Pancreas (tissue), 10 donors: ENCODE data around the gene CALHM2. TPM values are rescaled to one million over a fixed set of nuclear protein-coding genes. Genes with fewer than 3 reads are reported as not detected.

Source experiments
- ATAC-seq, 4 donors: fragments of 200-7000 bp; cut with Tn5 transposase; one replicate each; pipeline versions ENCODE4 v1.8.0 to v1.9.1; 2020; ENCODE audit warnings: mild to moderate bottlenecking in 4 of 4, moderate library complexity in 4 of 4
- DNase-seq, 6 donors: peaks; one replicate each; pipeline ENCODE4 v3.0.0-alpha.2; 2020
- FAIRE-seq: peaks from 2 replicates; lab custom pipeline; 2012; peaks lifted over from hg19 to GRCh38; lab: Jason Lieb, UNC
- H3K27ac ChIP-seq, 4 donors: fragments of 200-600 bp; sonication (generic); 1 replicate in 3 of 4; 2 replicates in 1 of 4; pipeline versions ENCODE4 v1.5.0 to v1.8.0; 2020
- H3K27me3 ChIP-seq, 4 donors: fragments of 200-600 bp; one replicate each; pipeline ENCODE4 v1.8.0; 2021
- H3K36me3 ChIP-seq, 3 donors: fragments of 200-600 bp; sonication (generic) in 1 of 3; one replicate each; pipeline versions ENCODE4 v1.5.0 to v1.8.0; 2020 to 2021
- H3K4me1 ChIP-seq, 3 donors: fragments of 200-600 bp; one replicate each; pipeline ENCODE4 v1.8.0; 2021
- H3K4me3 ChIP-seq, 4 donors: fragments of 200-600 bp; sonication (generic) in 2 of 4; one replicate each; pipeline versions ENCODE4 v1.5.0 to v1.8.0; 2020 to 2021
- H3K9me3 ChIP-seq, 4 donors: fragments of 200-600 bp; one replicate each; pipeline ENCODE4 v1.8.0; 2021
- CTCF ChIP-seq, 4 donors: fragments of 200-600 bp; sonication (generic) in 3 of 4; IDR thresholded peaks; one replicate each; pipeline versions ENCODE4 v1.5.0 to v1.8.0; 2021; ENCODE audit warnings: antibody characterized with exemption in 4 of 4
- WGBS, 2 donors: extraction: QIAGEN DNeasy Blood & Tissue Kit; methylation state at CpG; one replicate each; pipeline ENCODE4 v1.1.7; 2013; 5-methylcytosine and 5-hydroxymethylcytosine counted together
- intact Hi-C, 3 donors: fragments of 100-400 bp; cut with DNase I; formaldehyde crosslinking; loops; one replicate each; pipeline versions ENCODE4 v1.11.1 to v1.14.2; 2022
- polyA plus RNA-seq, 2 donors: library from polyadenylated mRNA; stranded (reverse); fragments of 200-250 nt; gene quantifications; one replicate each; pipeline ENCODE4 v1.2.3, GENCODE V29; 2013
- total RNA-seq, 6 donors: library from RNA; stranded (reverse); fragmentation: NEBNext Ultra II Directional in 4 of 6; extraction: Animal tissue kit (Norgen Biotek cat#: 25700) in 4 of 6; gene quantifications; one replicate each; pipeline versions ENCODE4 v1.2.1 to v1.2.4, GENCODE V29; 2021 to 2023
- donor health status: healthy with polysubstance abuse.
- donor health status: DM: no; HTN: no; CAD: no; lungs with moderate emphysema.
- donor health status: DM: no; HTN: no; CAD: no.
- donor health status: control.
- donor health status: control.
- donor health status: Bipolar disorder and iron deficiency.
- donor health status: DM: yes; HTN: yes; CAD: no.
- donor health status: DM: no; HTN: no; CAD: no.
- donor health status: DM: no; HTN: no; CAD: no.
- donor health status: DM: yes; HTN: yes; CAD: no.

Gene CALHM2
- total and polyA plus RNA-seq, 8 donors = 1.1 to 14.0 (median 6.2) TPM

GRCh38 chr10:103448746-103449145, 3.4 kb downstream of the CALHM2 start:
- TF ChIP-seq CTCF (IDR thresholded peaks at IDR 0.05) = no peak
- Histone ChIP-seq H3K9me3 (no peaks in the 10 kb centered on the region), H3K4me1 (peaks cover 0 to 4% (median 0%) of the 10 kb centered on the region in 3 donors), H3K27ac (no peak overlapping the region), H3K27me3 (no peaks in the 10 kb centered on the region), H3K36me3 (peaks cover 0 to 23% (median 17%) of the 10 kb centered on the region in 3 donors), H3K4me3 (peak overlapping the region in 1 of 4 donors; percentile 10)
- FAIRE-seq = no peak
- peak in 3 of 4 donors; percentile 13 to 29 (median 24) for ATAC-seq
- intact Hi-C loops = no loop called here
- no peak for DNase-seq
- WGBS, 2 donors = 80 to 83% methylated on average over 1 of the region's 1 CpG

- TF ChIP-seq CTCF (IDR thresholded peaks at IDR 0.05) = no peak
- no peak for ATAC-seq
- FAIRE-seq = no peak
- Histone ChIP-seq H3K4me1 (no peaks in the 10 kb centered on the region), H3K9me3 (no peaks in the 10 kb centered on the region), H3K36me3 (peaks cover 3 to 37% (median 29%) of the 10 kb centered on the region in 3 donors), H3K4me3 (no peak overlapping the region), H3K27me3 (no peaks in the 10 kb centered on the region), H3K27ac (no peak overlapping the region)
- 97% methylated on average over 23 of the region's 23 CpGs for WGBS, 2 donors
- intact Hi-C loops = no loop called here
- DNase-seq = no peak
Observed at GRCh38 chr10:103447187-103447586, 5.0 kb downstream of the CALHM2 start.

- FAIRE-seq = no peak
- H3K27ac ChIP-seq = peak overlapping the region in 1 of 4 donors; percentile 28
- DNase-seq = peak in 1 of 6 donors; percentile 39
- intact Hi-C loops = no loop called here
- ATAC-seq = peak in 2 of 4 donors; percentile 22 to 38
- H3K4me1 ChIP-seq = no peaks in the 10 kb centered on the region
- H3K27me3 ChIP-seq = no peaks in the 10 kb centered on the region
- peaks cover 3 to 48% (median 31%) of the 10 kb centered on the region in 3 donors for H3K36me3 ChIP-seq
- H3K9me3 ChIP-seq = no peaks in the 10 kb centered on the region
- no peak for TF ChIP-seq CTCF (IDR thresholded peaks at IDR 0.05)
- H3K4me3 ChIP-seq = no peak overlapping the region
- 78 to 81% methylated on average over 12 of the region's 12 CpGs for WGBS, 2 donors
Observed at GRCh38 chr10:103445767-103446567, 6.2 kb downstream of the CALHM2 start.

- intact Hi-C loops = no loop called here
- FAIRE-seq = no peak
- DNase-seq = no peak
- Histone ChIP-seq H3K4me3 (no peak overlapping the region), H3K27ac (peak overlapping the region in 1 of 4 donors; percentile 28), H3K4me1 (no peaks in the 10 kb centered on the region), H3K9me3 (no peaks in the 10 kb centered on the region), H3K36me3 (peaks cover 3 to 54% (median 34%) of the 10 kb centered on the region in 3 donors), H3K27me3 (no peaks in the 10 kb centered on the region)
- WGBS, 2 donors = 88 to 97% methylated on average over 9 of the region's 9 CpGs
- no peak for TF ChIP-seq CTCF (IDR thresholded peaks at IDR 0.05)
- no peak for ATAC-seq
Observed at GRCh38 chr10:103445366-103445765, 6.8 kb downstream of the CALHM2 start.

- ATAC-seq (no peak), DNase-seq (no peak), FAIRE-seq (no peak)
- Histone ChIP-seq H3K4me1 (no peaks in the 10 kb centered on the region), H3K27ac (no peak overlapping the region), H3K27me3 (no peaks in the 10 kb centered on the region), H3K9me3 (no peaks in the 10 kb centered on the region), H3K36me3 (peaks cover 3 to 63% (median 34%) of the 10 kb centered on the region in 3 donors), H3K4me3 (no peak overlapping the region)
- intact Hi-C loops = no loop called here
- TF ChIP-seq CTCF (IDR thresholded peaks at IDR 0.05) = no peak
- 80 to 91% methylated on average over 10 of the region's 10 CpGs for WGBS, 2 donors
Observed at GRCh38 chr10:103444478-103444877, 7.7 kb downstream of the CALHM2 start.
